Measurements from ENCODE around the gene DNAJB11. TPM values are rescaled to one million over a fixed set of nuclear protein-coding genes. Genes with fewer than 3 reads are reported as not detected.
A peak's percentile ranks its signal among the peaks of the same experiment; 100 is the strongest.

DNAJB11 gene
- total and polyA plus RNA-seq, 3 donors from 2014 or later, result 39.3 to 60.2 (median 58.5) TPM

GRCh38 chr3:186617036-186617946 is 46.8 kb downstream of the DNAJB11 start:
- Histone ChIP-seq H3K27me3 (no peaks in the 10 kb centered on the region), H3K9me3 (no peaks in the 10 kb centered on the region), H3K36me3 (ENCODE audit: low read depth, missing control alignments) (no peaks in the 10 kb centered on the region), H3K4me3 (peak overlapping the region in 1 of 2 donors; percentile 20), H3K27ac (no peak overlapping the region), H3K4me1 (no peaks in the 10 kb centered on the region)
- intact Hi-C loops (cut with DNase I; ENCODE audit: low total_unique reads), result loop anchor here (10.0 kb wide), 1 partner anchor 208 kb away; no protein-coding TSS in a partner anchor
- 16 to 19% methylated on average over 24 to 31 of the region's 31 CpGs for WGBS, 2 donors
- DNase-seq, result peak; percentile 89
- TF ChIP-seq CTCF (IDR thresholded peaks at IDR 0.05) (peak; percentile 69 to 79 (median 75)), POLR2A (IDR thresholded peaks at IDR 0.05) (no peak)

- no peaks in the 10 kb centered on the region for H3K27me3 ChIP-seq
- intact Hi-C loops (cut with DNase I; ENCODE audit: low total_unique reads), result loop anchor here (10.0 kb wide), 1 partner anchor 206 kb away; no protein-coding TSS in a partner anchor
- no peak overlapping the region for H3K4me3 ChIP-seq
- H3K9me3 ChIP-seq, result no peaks in the 10 kb centered on the region
- H3K4me1 ChIP-seq, result no peaks in the 10 kb centered on the region
- no peak overlapping the region for H3K27ac ChIP-seq
- no peak for DNase-seq
- H3K36me3 ChIP-seq (ENCODE audit: low read depth, missing control alignments), result no peaks in the 10 kb centered on the region
- WGBS, 2 donors, result 84 to 87% methylated on average over 8 of the region's 8 CpGs
- TF ChIP-seq CTCF (IDR thresholded peaks at IDR 0.05) (no peak), POLR2A (IDR thresholded peaks at IDR 0.05) (no peak)
Observed at GRCh38 chr3:186618318-186618938, 47.9 kb downstream of the DNAJB11 start.

- intact Hi-C loops (cut with DNase I; ENCODE audit: low total_unique reads), result loop anchor here (10.0 kb wide), 1 partner anchor 205 kb away; no protein-coding TSS in a partner anchor
- Histone ChIP-seq H3K36me3 (ENCODE audit: low read depth, missing control alignments) (no peaks in the 10 kb centered on the region), H3K4me1 (no peaks in the 10 kb centered on the region), H3K9me3 (no peaks in the 10 kb centered on the region), H3K27me3 (no peaks in the 10 kb centered on the region), H3K27ac (no peak overlapping the region), H3K4me3 (no peak overlapping the region)
- no peak for TF ChIP-seq CTCF (IDR thresholded peaks at IDR 0.05)
- no peak for TF ChIP-seq POLR2A (IDR thresholded peaks at IDR 0.05)
- WGBS, 2 donors, result 91 to 94% methylated on average over 5 of the region's 5 CpGs
- no peak for DNase-seq
Observed at GRCh38 chr3:186619787-186620212, 49.3 kb downstream of the DNAJB11 start.

GRCh38 chr3:186620213-186621092 is 49.9 kb downstream of the DNAJB11 start:
- H3K27ac ChIP-seq, result no peak overlapping the region
- H3K36me3 ChIP-seq (ENCODE audit: low read depth, missing control alignments), result no peaks in the 10 kb centered on the region
- H3K9me3 ChIP-seq, result no peaks in the 10 kb centered on the region
- intact Hi-C loops (cut with DNase I; ENCODE audit: low total_unique reads), result no loop called here
- no peak for DNase-seq
- no peak overlapping the region for H3K4me3 ChIP-seq
- TF ChIP-seq POLR2A (IDR thresholded peaks at IDR 0.05), result no peak
- TF ChIP-seq CTCF (IDR thresholded peaks at IDR 0.05), result no peak
- no peaks in the 10 kb centered on the region for H3K27me3 ChIP-seq
- 81 to 92% methylated on average over 13 to 17 of the region's 17 CpGs for WGBS, 2 donors
- no peaks in the 10 kb centered on the region for H3K4me1 ChIP-seq
